H1 (cell line): Measurements from ENCODE around the gene UTP15. TPM values are rescaled to one million over a fixed set of nuclear protein-coding genes. Genes with fewer than 3 reads are reported as not detected.

Experiments used
- ATF3 ChIP-seq: IDR thresholded peaks from 2 replicates; pipeline ENCODE4 v1.6.1; 2011; ENCODE audit warnings: low read depth, mild to moderate bottlenecking, low read length; ENCODE audit not compliant: insufficient read depth
- CTBP2 ChIP-seq: IDR thresholded peaks from 2 replicates; pipeline ENCODE4 v1.7.0; 2011; ENCODE audit warnings: borderline replicate concordance, mild to moderate bottlenecking, moderate library complexity, mixed read lengths, low read length; ENCODE audit not compliant: insufficient read depth, insufficient read length
- CTCF ChIP-seq, 3 experiments: IDR thresholded peaks; 1 replicate in 2 of 3; 2 replicates in 1 of 3; pipeline versions ENCODE4 v1.5.1 to v1.6.1; 2011; ENCODE audit warnings: low read length in 3 of 3, mild to moderate bottlenecking in 3 of 3, inconsistent platforms in 2 of 3, low read depth in 1 of 3, moderate library complexity in 1 of 3; ENCODE audit not compliant: insufficient read depth in 1 of 3; ENCODE audit errors: control extremely low read depth in 1 of 3
- GABPA ChIP-seq: IDR thresholded peaks from 2 replicates; pipeline ENCODE4 v1.6.1; 2011; ENCODE audit warnings: mild to moderate bottlenecking, low read length, moderate library complexity, borderline replicate concordance; ENCODE audit not compliant: insufficient read depth
- HDAC6 ChIP-seq: IDR thresholded peaks from one replicate; pipeline ENCODE4 v1.7.1; 2012; ENCODE audit warnings: low read depth, mild to moderate bottlenecking, inconsistent platforms, low read length, moderate library complexity
- JUND ChIP-seq: IDR thresholded peaks from 2 replicates; pipeline ENCODE4 v1.6.1; 2011; ENCODE audit warnings: mild to moderate bottlenecking, improper control_type of control experiment, low read length
- NANOG ChIP-seq: IDR thresholded peaks from 2 replicates; pipeline ENCODE4 v1.6.1; 2011; ENCODE audit warnings: low read length, low read depth, mild to moderate bottlenecking, inconsistent platforms; ENCODE audit not compliant: insufficient read depth, poor library complexity, severe bottlenecking
- PHF8 ChIP-seq: fragments of 200-600 bp; sonication (generic); conservative IDR thresholded peaks from 2 replicates; pipeline ENCODE4 v1.7.1; 2012; ENCODE audit warnings: low read depth, mild to moderate bottlenecking, inconsistent platforms, low read length, moderate library complexity
- RAD21 ChIP-seq, 2 experiments: IDR thresholded peaks in 1 of 2; conservative IDR thresholded peaks in 1 of 2; 2 replicates each; pipeline ENCODE4 v1.6.1; 2011; ENCODE audit warnings: low read depth in 2 of 2, low read length in 2 of 2, improper control_type of control experiment in 1 of 2, inconsistent platforms in 1 of 2, mild to moderate bottlenecking in 1 of 2, moderate library complexity in 1 of 2
- RBBP5 ChIP-seq: IDR thresholded peaks from 2 replicates; pipeline ENCODE4 v1.7.1; 2012; ENCODE audit warnings: low read depth, mild to moderate bottlenecking, inconsistent platforms, low read length, moderate library complexity, borderline replicate concordance
- SAP30 ChIP-seq: fragments of 300-600 bp; sonication (generic); IDR thresholded peaks from 2 replicates; pipeline ENCODE4 v1.7.1; 2012; ENCODE audit warnings: low read length, moderate library complexity, mild to moderate bottlenecking, inconsistent platforms; ENCODE audit not compliant: insufficient read depth, insufficient replicate concordance
- TAF1 ChIP-seq: IDR thresholded peaks from 2 replicates; pipeline ENCODE4 v1.6.1; 2011; ENCODE audit warnings: mild to moderate bottlenecking, low read depth, low read length
- TAF7 ChIP-seq: optimal IDR thresholded peaks from 2 replicates; pipeline ENCODE3; 2011; ENCODE audit warnings: low read depth, mild to moderate bottlenecking, inconsistent platforms, low read length, moderate library complexity, borderline replicate concordance
- TEAD4 ChIP-seq: IDR thresholded peaks from 2 replicates; pipeline ENCODE4 v1.6.1; 2012; ENCODE audit warnings: low read depth, low read length, inconsistent platforms, mixed read lengths
- USF2 ChIP-seq: IDR thresholded peaks from 2 replicates; pipeline ENCODE4 v1.6.1; 2011; ENCODE audit warnings: low read length, improper control_type of control experiment
- polyA plus RNA-seq, 7 experiments: library from polyadenylated mRNA; depleted of rRNA in 3 of 7; stranded (reverse) in 5 of 7; unstranded in 2 of 7; fragments of >200 nt in 5 of 7; fragments of 200-250 nt in 2 of 7; gene quantifications; 1 replicate in 5 of 7; 2 replicates in 1 of 7; 4 replicates in 1 of 7; pipeline versions ENCODE4 v1.2.1 to v1.2.3, GENCODE V29; 2011 to 2013; ENCODE audit warnings: missing spikeins in 2 of 7, mixed read lengths in 2 of 7
- total RNA-seq: library from RNA; stranded (reverse); fragmentation: NEBNext Ultra II Directional; extraction: Animal tissue kit (Norgen Biotek cat#: 25700); gene quantifications from 2 replicates; pipeline ENCODE4 v1.2.1, GENCODE V29; 2021
- TF ChIP-seq, protein P1 (sequence below): IDR thresholded peaks from 2 replicates; pipeline ENCODE4 v1.6.1; 2012; ENCODE audit warnings: low read length, inconsistent platforms

UTP15 gene
- total and polyA plus RNA-seq, 2 of the 8 experiments (the other 6 are each of a cell fraction or from before 2014, with no cell fraction given): 14.3 to 33.6 TPM

DNA sequence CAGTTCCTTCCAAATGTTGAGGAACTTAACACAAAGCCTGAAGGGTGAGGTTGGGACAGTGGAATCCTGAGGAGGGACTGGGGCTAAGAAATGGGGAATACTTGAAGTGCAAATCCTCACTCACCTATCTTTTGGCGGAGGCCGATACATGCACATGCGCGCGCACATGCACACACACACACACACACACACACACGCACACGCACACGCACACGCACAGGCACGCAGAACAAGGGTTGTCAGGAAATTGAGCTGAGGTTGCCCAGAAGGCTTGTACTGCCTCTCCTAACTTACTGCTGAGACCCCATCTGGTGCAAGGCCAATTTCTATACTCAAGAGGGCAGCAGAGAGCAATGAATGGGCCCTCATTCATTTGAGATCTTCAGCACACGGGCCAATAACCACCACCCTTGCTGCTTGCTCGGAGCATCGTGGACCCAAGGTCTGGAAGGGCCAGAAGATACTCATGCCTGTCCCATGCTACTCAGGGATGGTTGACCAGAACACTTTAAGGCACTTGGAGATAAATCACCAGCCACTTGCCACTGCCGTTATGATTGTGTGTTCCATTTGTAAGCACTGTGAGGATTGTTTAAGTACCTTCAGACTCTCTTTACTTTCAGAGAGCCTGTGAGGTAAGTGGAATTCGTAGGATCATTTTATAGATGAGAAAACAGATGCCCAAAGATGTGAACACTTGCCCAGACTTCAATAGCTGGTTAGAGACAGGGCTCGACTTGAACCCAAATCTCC, 45.8 kb upstream of the UTP15 start (continued):
- no peak for TF ChIP-seq RBBP5
- TF ChIP-seq TAF1: no peak
- peak; percentile 89 to 93 for TF ChIP-seq RAD21 (IDR thresholded peaks at IDR 0.05 in 1 of 2, conservative IDR thresholded peaks at IDR 0.05 in 1 of 2; ENCODE audit: low read depth in 2 of 2, low read length in 2 of 2)
- TF ChIP-seq USF2: no peak
- no peak for TF ChIP-seq TAF7
- no peak for TF ChIP-seq PHF8
- no peak for TF ChIP-seq NANOG
- no peak for TF ChIP-seq SAP30
- no peak for TF ChIP-seq GABPA
- 0 out of 2 replicates have a peak, but pooled peaks have one; percentile 1 for TF ChIP-seq ATF3
- peak; percentile 13 to 90 (median 83) for TF ChIP-seq CTCF (IDR thresholded peaks at IDR 0.05; ENCODE audit: control extremely low read depth in 1 of 3, insufficient read depth in 1 of 3, low read depth in 1 of 3, low read length in 3 of 3)
- TF ChIP-seq, protein P1, sequence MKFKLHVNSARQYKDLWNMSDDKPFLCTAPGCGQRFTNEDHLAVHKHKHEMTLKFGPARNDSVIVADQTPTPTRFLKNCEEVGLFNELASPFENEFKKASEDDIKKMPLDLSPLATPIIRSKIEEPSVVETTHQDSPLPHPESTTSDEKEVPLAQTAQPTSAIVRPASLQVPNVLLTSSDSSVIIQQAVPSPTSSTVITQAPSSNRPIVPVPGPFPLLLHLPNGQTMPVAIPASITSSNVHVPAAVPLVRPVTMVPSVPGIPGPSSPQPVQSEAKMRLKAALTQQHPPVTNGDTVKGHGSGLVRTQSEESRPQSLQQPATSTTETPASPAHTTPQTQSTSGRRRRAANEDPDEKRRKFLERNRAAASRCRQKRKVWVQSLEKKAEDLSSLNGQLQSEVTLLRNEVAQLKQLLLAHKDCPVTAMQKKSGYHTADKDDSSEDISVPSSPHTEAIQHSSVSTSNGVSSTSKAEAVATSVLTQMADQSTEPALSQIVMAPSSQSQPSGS: no peak
- TF ChIP-seq TEAD4: no peak; the same call in 1 of the 2 replicates
- no peak for TF ChIP-seq CTBP2
- no peak for TF ChIP-seq JUND
- no peak for TF ChIP-seq HDAC6
